Stomach (tissue), 9 donors: ENCODE measurements around the gene MMP25. TPM values are rescaled to one million over a fixed set of nuclear protein-coding genes. Genes with fewer than 3 reads are reported as not detected.
A peak's percentile ranks its signal among the peaks of the same experiment; 100 is the strongest.
"Not testable (repeated sequence)": the region's sequence is repeated elsewhere in the genome, so short reads cannot be mapped to it uniquely, and the experiment has no call there.

Source experiments
- DNase-seq, 2 donors: peaks; one replicate each; pipeline versions ENCODE4 v3.0.0 to v3.0.0-alpha.2; 2013 to 2019
- H3K27ac ChIP-seq, 5 donors: fragments of 200-600 bp in 4 of 5; sonication (generic) in 4 of 5; one replicate each; pipeline ENCODE4 v1.5.1; 2013 to 2019; ENCODE audit warnings: mild to moderate bottlenecking in 1 of 5, moderate library complexity in 1 of 5
- H3K27me3 ChIP-seq, 3 donors: fragments of 200-600 bp; sonication (generic); one replicate each; pipeline ENCODE4 v1.5.1; 2017 to 2019; ENCODE audit warnings: mixed run types in 1 of 3
- H3K36me3 ChIP-seq, 4 donors: fragments of 200-600 bp; sonication (generic); 1 replicate in 3 of 4; 2 replicates in 1 of 4; pipeline ENCODE4 v1.5.1; 2016 to 2019
- H3K4me1 ChIP-seq, 4 donors: fragments of 200-600 bp; sonication (generic); one replicate each; pipeline ENCODE4 v1.5.1; 2016 to 2019
- H3K4me3 ChIP-seq, 4 donors: fragments of 200-600 bp; sonication (generic) in 3 of 4; one replicate each; pipeline ENCODE4 v1.5.1; 2016 to 2019; ENCODE audit warnings: mild to moderate bottlenecking in 1 of 4
- H3K9me3 ChIP-seq, 4 donors: fragments of 200-600 bp; sonication (generic); one replicate each; pipeline ENCODE4 v1.5.1; 2016 to 2019
- EP300 ChIP-seq: sonication (generic); formaldehyde crosslinking; IDR thresholded peaks from one replicate; pipeline ENCODE4 v1.6.1; 2017; ENCODE audit warnings: antibody characterized with exemption
- POLR2A ChIP-seq, 4 donors: fragments of 450-650 bp; IDR thresholded peaks; one replicate each; pipeline ENCODE4 v1.6.1; 2016; ENCODE audit warnings: antibody characterized with exemption in 4 of 4, control low read depth in 2 of 4, mild to moderate bottlenecking in 1 of 4, moderate library complexity in 1 of 4
- POLR2AphosphoS5 ChIP-seq, 3 donors: sonication (generic); formaldehyde crosslinking; IDR thresholded peaks; one replicate each; pipeline ENCODE4 v1.6.1; 2016; ENCODE audit warnings: antibody characterized with exemption in 3 of 3
- WGBS, 5 donors: extraction: QIAGEN DNeasy Blood & Tissue Kit in 3 of 5; methylation state at CpG; one replicate each; pipeline versions ENCODE4 v1.1.5 to v1.1.7; 2013 to 2018; 5-methylcytosine and 5-hydroxymethylcytosine counted together
- intact Hi-C: fragments of 100-400 bp; cut with DNase I; formaldehyde crosslinking; loops from one replicate; pipeline ENCODE4 v1.15.1; 2023; ENCODE audit warnings: low total_unique reads
- polyA plus RNA-seq, 3 donors: library from polyadenylated mRNA; stranded (reverse); fragments of 200-250 nt; gene quantifications; one replicate each; pipeline ENCODE4 v1.2.3, GENCODE V29; 2013
- total RNA-seq, 5 donors: library from RNA; depleted of rRNA; stranded (reverse); fragments of >200 nt; gene quantifications; one replicate each; pipeline versions ENCODE4 v1.1.0 to v1.2.3, GENCODE V29; 2014 to 2016
- TF ChIP-seq, protein P1 (sequence below), 7 experiments: fragments of 450-650 bp in 4 of 7; fragments of 200-600 bp in 3 of 7; sonication (generic) in 3 of 7; IDR thresholded peaks; one replicate each; pipeline ENCODE4 v1.5.1; 2016 to 2019; ENCODE audit warnings: antibody characterized with exemption in 7 of 7, control low read depth in 2 of 7, mild to moderate bottlenecking in 1 of 7
- donor health status: healthy with polysubstance abuse.
- donor health status: Bipolar disorder and iron deficiency.
- donor health status: healthy.

Gene MMP25
- total and polyA plus RNA-seq, 8 donors: 0.48 to 2.9 (median 1.1) TPM; not detected in 3

DNA sequence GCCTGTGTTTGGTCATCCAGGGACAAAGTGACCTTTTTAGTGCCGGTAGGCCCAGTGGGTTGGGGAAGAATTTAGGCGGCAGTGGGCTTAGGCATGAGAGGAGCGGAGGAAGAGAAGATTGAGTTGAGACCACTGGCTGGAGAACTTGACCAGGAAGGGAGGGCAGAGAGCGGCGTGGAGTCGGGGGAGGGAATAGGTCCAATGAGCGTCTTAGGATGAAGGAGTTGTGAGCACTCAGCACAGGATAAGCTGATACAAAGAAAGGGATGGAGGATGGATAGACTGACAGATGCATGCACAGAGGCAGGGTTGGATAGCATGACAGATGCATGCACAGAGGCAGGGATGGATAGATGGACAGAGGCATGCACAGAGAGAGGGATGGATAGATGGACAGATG, 27.1 kb downstream of the MMP25 start:
- peaks cover 0 to 12% (median 0%) of the 10 kb centered on the region in 3 donors for H3K27me3 ChIP-seq
- TF ChIP-seq EP300 (no peak), POLR2AphosphoS5 (IDR thresholded peaks at IDR 0.05) (no peak), POLR2A (IDR thresholded peaks at IDR 0.05) (no peak)
- TF ChIP-seq, protein P1, sequence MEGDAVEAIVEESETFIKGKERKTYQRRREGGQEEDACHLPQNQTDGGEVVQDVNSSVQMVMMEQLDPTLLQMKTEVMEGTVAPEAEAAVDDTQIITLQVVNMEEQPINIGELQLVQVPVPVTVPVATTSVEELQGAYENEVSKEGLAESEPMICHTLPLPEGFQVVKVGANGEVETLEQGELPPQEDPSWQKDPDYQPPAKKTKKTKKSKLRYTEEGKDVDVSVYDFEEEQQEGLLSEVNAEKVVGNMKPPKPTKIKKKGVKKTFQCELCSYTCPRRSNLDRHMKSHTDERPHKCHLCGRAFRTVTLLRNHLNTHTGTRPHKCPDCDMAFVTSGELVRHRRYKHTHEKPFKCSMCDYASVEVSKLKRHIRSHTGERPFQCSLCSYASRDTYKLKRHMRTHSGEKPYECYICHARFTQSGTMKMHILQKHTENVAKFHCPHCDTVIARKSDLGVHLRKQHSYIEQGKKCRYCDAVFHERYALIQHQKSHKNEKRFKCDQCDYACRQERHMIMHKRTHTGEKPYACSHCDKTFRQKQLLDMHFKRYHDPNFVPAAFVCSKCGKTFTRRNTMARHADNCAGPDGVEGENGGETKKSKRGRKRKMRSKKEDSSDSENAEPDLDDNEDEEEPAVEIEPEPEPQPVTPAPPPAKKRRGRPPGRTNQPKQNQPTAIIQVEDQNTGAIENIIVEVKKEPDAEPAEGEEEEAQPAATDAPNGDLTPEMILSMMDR (IDR thresholded peaks at IDR 0.05): no peak
- H3K27ac ChIP-seq: peak overlapping the region in 2 of 5 donors; percentile 8 to 31
- no peak overlapping the region for H3K4me3 ChIP-seq
- peaks cover 0 to 8% (median 2%) of the 10 kb centered on the region in 4 donors for H3K36me3 ChIP-seq
- peaks cover 0 to 20% (median 8%) of the 10 kb centered on the region in 4 donors for H3K4me1 ChIP-seq
- no peaks in the 10 kb centered on the region for H3K9me3 ChIP-seq
- DNase-seq: no peak
- intact Hi-C loops: no loop called here
- 84 to 88% (median 85%) methylated on average over 7 of the region's 7 CpGs for WGBS, 5 donors

DNA sequence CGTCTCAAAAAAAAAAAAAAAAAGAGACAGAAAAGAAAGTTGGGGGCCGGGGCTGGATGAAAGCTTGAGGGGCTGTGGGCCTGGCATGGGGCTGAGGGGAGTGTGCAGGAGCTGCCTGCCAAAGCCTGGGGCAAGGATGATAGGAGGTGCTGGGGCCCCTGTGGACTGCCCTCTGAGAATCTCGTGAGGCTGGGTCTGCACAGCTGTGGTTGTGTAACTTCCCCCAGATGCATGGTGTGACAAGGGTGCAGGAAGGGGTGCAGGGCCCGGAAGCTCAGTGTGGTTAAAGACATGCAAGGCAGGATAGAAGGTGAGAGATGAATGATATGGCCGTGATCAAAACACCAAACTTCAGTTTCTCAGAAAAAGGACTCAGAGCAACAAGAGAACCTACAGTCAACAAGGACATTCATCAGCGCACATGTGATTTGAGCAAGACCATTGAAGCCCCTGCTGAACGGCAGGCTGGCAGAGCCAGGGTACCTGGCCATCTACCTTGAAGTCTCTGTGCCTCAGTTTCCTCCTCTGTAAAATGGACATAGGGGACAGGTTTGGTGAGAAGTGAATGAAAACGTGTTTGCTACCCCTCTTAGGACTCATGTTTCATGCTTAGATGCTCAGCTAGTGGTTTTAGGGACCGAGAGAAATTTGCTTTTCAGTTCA, 28.6 kb downstream of the MMP25 start:
- 48 to 64% (median 55%) methylated on average over 8 to 9 of the region's 9 CpGs for WGBS, 5 donors

DNA sequence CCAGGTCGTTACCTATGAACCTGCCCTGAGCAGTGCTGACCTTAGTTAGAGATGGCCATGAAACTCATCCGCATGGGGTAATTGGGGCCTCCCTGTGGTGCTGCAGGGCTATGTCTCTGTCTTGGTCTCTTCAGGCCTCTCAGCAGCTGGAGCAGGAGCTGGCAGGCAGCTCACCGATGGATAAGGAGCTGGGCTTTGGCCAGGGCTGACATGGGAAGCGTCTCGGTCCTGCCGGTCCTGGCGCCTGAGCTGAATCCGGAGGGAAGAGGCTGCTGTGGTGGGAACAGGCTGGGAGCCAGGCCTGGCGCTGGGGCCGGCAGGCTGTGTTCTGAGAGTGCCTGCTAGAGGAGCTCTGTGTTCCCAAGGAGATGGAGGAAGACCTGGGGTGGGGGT, 29.2 kb downstream of the MMP25 start:
- intact Hi-C loops: no loop called here
- Histone ChIP-seq H3K4me3 (no peak overlapping the region), H3K36me3 (no peaks in the 10 kb centered on the region), H3K4me1 (peaks cover 0 to 17% (median 8%) of the 10 kb centered on the region in 4 donors), H3K27ac (peak overlapping the region in 4 of 5 donors; percentile 37 to 61 (median 54)), H3K27me3 (peaks cover 0 to 12% (median 0%) of the 10 kb centered on the region in 3 donors), H3K9me3 (no peaks in the 10 kb centered on the region)
- 25 to 39% (median 36%) methylated on average over 8 to 10 of the region's 10 CpGs for WGBS, 5 donors
- TF ChIP-seq POLR2AphosphoS5 (IDR thresholded peaks at IDR 0.05) (no peak), EP300 (no peak), POLR2A (IDR thresholded peaks at IDR 0.05) (no peak)
- TF ChIP-seq, protein P1 (IDR thresholded peaks at IDR 0.05): no peak
- peak in 1 of 2 donors; percentile 34 for DNase-seq

More for the DNA sequence above, 28.6 kb downstream of the MMP25 start:
- Histone ChIP-seq H3K27ac (peak overlapping the region; percentile 37 to 61 (median 49)), H3K4me3 (no peak overlapping the region), H3K9me3 (no peaks in the 10 kb centered on the region), H3K27me3 (peaks cover 0 to 12% (median 0%) of the 10 kb centered on the region in 3 donors), H3K36me3 (no peaks in the 10 kb centered on the region), H3K4me1 (peaks cover 0 to 17% (median 8%) of the 10 kb centered on the region in 4 donors)
- TF ChIP-seq POLR2AphosphoS5 (IDR thresholded peaks at IDR 0.05): no peak
- no peak for TF ChIP-seq EP300
- TF ChIP-seq POLR2A (IDR thresholded peaks at IDR 0.05): no peak
- TF ChIP-seq, protein P1 (IDR thresholded peaks at IDR 0.05): no peak
- intact Hi-C loops: no loop called here
- peak; percentile 46 to 63 for DNase-seq

DNA sequence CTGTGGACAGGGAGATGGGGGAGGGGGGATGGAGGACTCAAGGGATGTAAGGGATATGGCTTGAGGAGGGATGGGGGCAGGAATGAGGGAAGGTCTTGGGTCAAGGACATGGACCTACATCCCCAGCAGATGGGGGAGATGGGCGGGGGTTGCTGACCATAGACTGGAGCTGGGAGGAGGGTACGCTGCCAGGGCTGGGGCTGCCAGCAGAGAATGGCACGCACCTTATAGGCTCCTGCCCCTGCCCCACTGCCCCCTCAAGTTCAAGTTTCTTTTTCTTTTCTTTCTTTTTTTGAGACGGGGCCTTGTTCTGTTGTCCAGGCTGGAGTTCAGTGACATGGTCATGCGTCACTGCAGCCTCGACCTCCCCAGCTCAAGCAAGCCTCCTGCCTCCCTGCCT, 29.6 kb downstream of the MMP25 start:
- H3K4me3 ChIP-seq, H3K36me3 ChIP-seq, H3K9me3 ChIP-seq, DNase-seq, intact Hi-C loops: not testable (repeated sequence)
- WGBS, 5 donors: 83 to 94% (median 85%) methylated on average over 6 of the region's 6 CpGs
- Histone ChIP-seq H3K27ac (peak overlapping the region in 4 of 5 donors; percentile 37 to 61 (median 54)), H3K27me3 (peaks cover 0 to 12% (median 0%) of the 10 kb centered on the region in 3 donors), H3K4me1 (peaks cover 0 to 17% (median 8%) of the 10 kb centered on the region in 4 donors)

- no peaks in the 10 kb centered on the region for H3K36me3 ChIP-seq
- 60 to 81% (median 62%) methylated on average over 5 to 6 of the region's 6 CpGs for WGBS, 5 donors
- no peaks in the 10 kb centered on the region for H3K9me3 ChIP-seq
- no peak overlapping the region for H3K4me3 ChIP-seq
- TF ChIP-seq POLR2AphosphoS5 (IDR thresholded peaks at IDR 0.05) (no peak), POLR2A (IDR thresholded peaks at IDR 0.05) (no peak), EP300 (no peak)
- TF ChIP-seq, protein P1 (IDR thresholded peaks at IDR 0.05): no peak
- H3K27me3 ChIP-seq: peaks cover 0 to 12% (median 0%) of the 10 kb centered on the region in 3 donors
- DNase-seq: no peak
- peak overlapping the region in 3 of 5 donors; percentile 37 to 61 (median 59) for H3K27ac ChIP-seq
- H3K4me1 ChIP-seq: peaks cover 0 to 17% (median 8%) of the 10 kb centered on the region in 4 donors
- intact Hi-C loops: no loop called here
These were observed 30.2 kb downstream of the MMP25 start for GRCh38 chr16:3076577-3076976.
